ENCODE measurements around the gene SMYD5.
"Not testable (repeated sequence)": the region's sequence is repeated elsewhere in the genome, so short reads cannot be mapped to it uniquely, and the experiment has no call there.

The SMYD5 gene

DNA sequence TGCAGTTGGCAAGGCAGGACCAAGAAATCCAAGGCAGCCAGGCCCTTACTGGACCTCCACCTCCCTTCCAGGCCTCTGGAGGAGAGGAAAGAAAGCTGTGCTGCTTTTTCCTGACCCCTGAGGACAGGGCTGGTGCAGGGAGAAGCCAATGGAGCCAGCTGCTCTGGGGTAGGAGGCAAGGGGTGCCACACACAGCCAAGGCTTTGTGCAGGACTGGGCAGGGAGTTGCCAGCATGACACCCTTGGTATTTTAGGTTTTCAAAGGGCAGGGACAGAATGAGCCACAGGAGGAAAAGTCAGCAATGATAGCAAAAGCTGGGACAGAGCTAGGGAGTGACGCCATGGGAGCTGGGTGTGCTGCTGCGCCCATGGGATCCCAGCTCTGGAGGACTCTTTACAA, 43.0 kb downstream of the SMYD5 start:
- Histone ChIP-seq H3K27ac (ENCODE audit: low read depth, low read length) (no peak overlapping the region), H3K36me3 (ENCODE audit: insufficient read depth, low read length) (peaks cover 13% of the 10 kb centered on the region), H3K27me3 (ENCODE audit: control insufficient read depth in 1 of 2, insufficient read depth in 2 of 2, low read length in 2 of 2) (no peaks in the 10 kb centered on the region), H3K4me3 (ENCODE audit: low read depth in 1 of 2, low read length in 2 of 2) (no peak overlapping the region), H3K4me1 (ENCODE audit: insufficient read depth, low read length) (no peaks in the 10 kb centered on the region), H3K9me3 (ENCODE audit: low read length) (no peaks in the 10 kb centered on the region), H3K9ac (ENCODE audit: low read length) (no peak overlapping the region)

DNA sequence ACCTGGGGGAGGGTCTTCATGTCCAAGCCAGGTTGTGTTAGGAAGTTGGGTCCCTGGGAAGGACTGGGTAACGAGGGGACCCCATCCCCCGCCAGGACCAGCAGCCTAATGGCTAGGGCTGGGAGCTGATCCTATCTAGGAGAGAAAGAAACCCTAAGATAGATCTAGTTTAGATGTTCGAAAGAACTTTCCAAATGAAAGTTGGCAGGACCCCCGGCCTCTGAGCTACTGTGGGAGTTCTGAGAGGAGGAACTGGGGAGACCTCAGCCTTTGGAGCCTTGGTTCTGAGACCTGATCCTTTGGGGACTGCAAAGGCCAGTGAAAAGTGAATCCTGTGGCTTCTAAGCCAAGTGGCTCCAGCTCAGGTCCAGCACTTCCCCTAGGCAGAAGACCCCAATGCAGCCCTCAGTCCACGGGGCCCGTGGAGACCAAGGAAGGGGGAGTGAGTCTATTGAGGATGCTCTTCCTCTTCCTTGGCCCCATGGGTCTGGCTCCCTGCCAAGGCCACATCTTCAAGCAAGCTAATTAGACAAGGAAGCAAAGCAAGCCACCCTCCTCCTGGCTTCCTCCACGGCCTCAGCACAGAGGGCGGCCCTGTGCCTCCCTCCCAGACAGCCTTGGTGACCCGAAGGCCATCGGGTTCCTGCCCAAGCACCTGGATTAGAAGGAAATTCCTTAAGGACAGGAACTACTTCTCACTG, 43.5 kb downstream of the SMYD5 start:
- Histone ChIP-seq H3K9ac (ENCODE audit: low read length) (no peak overlapping the region), H3K4me1 (ENCODE audit: insufficient read depth, low read length) (no peaks in the 10 kb centered on the region), H3K4me3 (ENCODE audit: low read depth in 1 of 2, low read length in 2 of 2) (no peak overlapping the region), H3K9me3 (ENCODE audit: low read length) (no peaks in the 10 kb centered on the region), H3K27me3 (ENCODE audit: control insufficient read depth in 1 of 2, insufficient read depth in 2 of 2, low read length in 2 of 2) (no peaks in the 10 kb centered on the region), H3K36me3 (ENCODE audit: insufficient read depth, low read length) (peaks cover 9% of the 10 kb centered on the region), H3K27ac (ENCODE audit: low read depth, low read length) (no peak overlapping the region)

DNA sequence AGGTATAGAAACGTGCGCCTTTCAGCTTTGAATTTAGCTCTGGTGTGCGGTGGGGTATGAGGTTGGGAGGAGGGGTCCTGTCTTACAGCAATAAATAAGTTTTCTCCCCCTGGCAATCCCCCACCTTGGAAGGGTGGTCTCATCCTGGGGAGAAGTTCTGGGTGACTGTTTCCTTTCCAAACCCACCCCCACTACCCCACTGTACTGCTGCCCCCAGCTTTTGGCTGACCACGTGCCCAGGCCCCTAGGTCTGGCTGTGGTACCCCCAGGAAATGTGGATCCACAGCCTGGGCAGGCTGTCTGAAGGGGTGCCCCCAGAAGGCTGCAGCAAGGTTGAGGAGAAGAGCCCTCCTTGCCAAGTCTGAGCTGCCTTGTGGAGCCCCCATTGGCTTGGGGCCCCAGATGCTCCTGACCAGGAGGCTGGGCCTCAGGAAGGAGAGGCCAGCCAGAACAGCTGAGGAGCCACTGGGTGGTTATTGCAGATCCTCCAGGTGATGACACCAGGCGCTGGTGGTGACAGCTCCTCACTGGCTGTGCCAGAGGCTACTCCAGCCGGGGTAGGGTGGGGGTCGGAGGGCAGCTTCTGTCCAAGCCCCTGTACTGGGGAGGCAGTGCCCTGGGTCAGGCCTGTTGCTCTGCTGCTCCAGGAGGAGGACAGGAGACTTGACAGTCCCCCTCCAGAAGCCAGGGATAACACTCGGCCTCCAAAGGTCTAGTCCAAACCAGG, 44.3 kb downstream of the SMYD5 start:
- no peaks in the 10 kb centered on the region for H3K27me3 ChIP-seq (ENCODE audit: control insufficient read depth in 1 of 2, insufficient read depth in 2 of 2, low read length in 2 of 2)
- H3K36me3 ChIP-seq (ENCODE audit: insufficient read depth, low read length), result peaks cover 2% of the 10 kb centered on the region

DNA sequence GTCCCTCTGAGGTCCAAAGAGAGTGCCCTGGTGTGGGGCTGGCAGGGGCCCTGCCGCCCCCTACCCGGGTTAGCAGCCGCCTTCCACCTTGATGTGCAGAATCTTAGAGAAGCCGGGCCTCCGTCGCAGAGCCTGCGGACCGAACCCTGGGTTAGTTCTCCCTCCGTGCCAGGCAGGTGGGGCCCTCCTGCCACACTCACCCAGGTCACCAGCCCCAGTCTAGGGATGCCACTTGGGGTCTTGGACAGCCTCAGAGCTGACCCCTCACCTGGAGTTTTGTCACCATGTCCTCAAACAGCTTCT, 44.8 kb downstream of the SMYD5 start:
- Histone ChIP-seq H3K9me3 (ENCODE audit: low read length) (no peaks in the 10 kb centered on the region), H3K36me3 (ENCODE audit: insufficient read depth, low read length) (no peaks in the 10 kb centered on the region), H3K4me1 (ENCODE audit: insufficient read depth, low read length) (no peaks in the 10 kb centered on the region)

More for the DNA sequence above, 44.3 kb downstream of the SMYD5 start:
- H3K9me3 ChIP-seq (ENCODE audit: low read length), result no peaks in the 10 kb centered on the region
- no peak overlapping the region for H3K27ac ChIP-seq (ENCODE audit: low read depth, low read length)
- H3K4me3 ChIP-seq (ENCODE audit: low read depth in 1 of 2, low read length in 2 of 2), result no peak overlapping the region
- no peaks in the 10 kb centered on the region for H3K4me1 ChIP-seq (ENCODE audit: insufficient read depth, low read length)
- no peak overlapping the region for H3K9ac ChIP-seq (ENCODE audit: low read length)

DNA sequence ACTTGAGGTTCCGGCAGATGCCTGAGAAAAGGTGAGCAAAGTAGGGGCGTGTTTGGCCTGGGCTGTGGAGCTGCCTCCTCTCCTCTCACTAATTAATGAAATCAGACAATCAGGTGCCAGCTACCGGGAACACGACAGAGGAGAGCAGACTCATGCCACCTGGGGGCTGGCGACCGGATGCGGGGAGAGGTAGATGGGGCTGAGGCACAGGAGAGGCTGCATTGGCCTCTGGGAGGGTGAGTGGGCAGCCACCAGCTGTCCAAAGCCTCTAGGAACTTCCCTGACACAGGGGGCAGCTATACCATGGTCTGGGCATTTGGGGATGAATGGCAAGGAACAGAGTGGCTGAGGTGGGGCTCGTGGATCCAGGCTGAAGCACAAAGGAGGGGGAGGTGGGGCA, 45.2 kb downstream of the SMYD5 start:
- H3K9ac ChIP-seq (ENCODE audit: low read length), result no peak overlapping the region
- no peaks in the 10 kb centered on the region for H3K36me3 ChIP-seq (ENCODE audit: insufficient read depth, low read length)
- H3K4me3 ChIP-seq (ENCODE audit: low read depth in 1 of 2, low read length in 2 of 2), result no peak overlapping the region
- no peaks in the 10 kb centered on the region for H3K4me1 ChIP-seq (ENCODE audit: insufficient read depth, low read length)
- H3K27ac ChIP-seq (ENCODE audit: low read depth, low read length), result no peak overlapping the region
- H3K9me3 ChIP-seq (ENCODE audit: low read length), result no peaks in the 10 kb centered on the region
- H3K27me3 ChIP-seq (ENCODE audit: control insufficient read depth in 1 of 2, insufficient read depth in 2 of 2, low read length in 2 of 2), result no peaks in the 10 kb centered on the region

More for the DNA sequence above, 44.8 kb downstream of the SMYD5 start:
- Histone ChIP-seq H3K27me3 (ENCODE audit: control insufficient read depth in 1 of 2, insufficient read depth in 2 of 2, low read length in 2 of 2) (no peaks in the 10 kb centered on the region), H3K9ac (ENCODE audit: low read length) (no peak overlapping the region), H3K27ac (ENCODE audit: low read depth, low read length) (no peak overlapping the region), H3K4me3 (ENCODE audit: low read depth in 1 of 2, low read length in 2 of 2) (no peak overlapping the region)

DNA sequence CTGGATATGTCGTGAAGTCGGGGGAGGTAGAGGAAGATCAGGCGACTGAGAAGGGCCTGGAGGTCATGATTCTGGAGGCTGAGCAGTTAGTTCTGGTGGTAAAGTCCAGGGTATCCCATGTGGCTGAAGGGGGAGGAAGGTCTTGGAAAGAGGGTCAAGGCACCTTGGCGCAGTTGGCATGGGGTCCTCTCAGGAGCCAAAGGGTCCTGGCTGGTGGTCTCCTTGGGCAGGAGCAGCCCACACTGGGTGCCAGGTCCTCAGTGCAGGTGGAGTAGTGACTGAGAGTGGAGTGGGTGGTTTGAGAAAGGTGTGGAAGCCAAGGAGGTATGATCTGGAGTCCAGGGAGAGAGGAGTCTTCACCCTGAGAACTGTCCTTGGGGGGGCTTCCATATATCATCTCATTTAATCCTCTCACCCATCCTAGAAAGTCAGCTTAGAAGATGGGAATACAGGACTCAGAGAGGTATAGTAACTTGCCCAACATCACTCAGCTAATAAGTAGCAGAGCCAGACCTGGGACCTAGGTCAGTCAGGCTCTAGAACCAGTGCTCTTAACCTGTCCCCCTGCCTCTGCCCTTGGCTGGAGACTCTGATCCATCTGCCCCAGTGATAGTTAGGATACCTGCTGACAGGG, 45.8 kb downstream of the SMYD5 start:
- no peak overlapping the region for H3K4me3 ChIP-seq (ENCODE audit: low read depth in 1 of 2, low read length in 2 of 2)
- H3K27me3 ChIP-seq (ENCODE audit: control insufficient read depth in 1 of 2, insufficient read depth in 2 of 2, low read length in 2 of 2), result no peaks in the 10 kb centered on the region
- H3K9me3 ChIP-seq (ENCODE audit: low read length), result no peaks in the 10 kb centered on the region
- no peak overlapping the region for H3K27ac ChIP-seq (ENCODE audit: low read depth, low read length)
- H3K9ac ChIP-seq (ENCODE audit: low read length), result no peak overlapping the region
- no peaks in the 10 kb centered on the region for H3K36me3 ChIP-seq (ENCODE audit: insufficient read depth, low read length)
- H3K4me1 ChIP-seq (ENCODE audit: insufficient read depth, low read length), result no peaks in the 10 kb centered on the region

DNA sequence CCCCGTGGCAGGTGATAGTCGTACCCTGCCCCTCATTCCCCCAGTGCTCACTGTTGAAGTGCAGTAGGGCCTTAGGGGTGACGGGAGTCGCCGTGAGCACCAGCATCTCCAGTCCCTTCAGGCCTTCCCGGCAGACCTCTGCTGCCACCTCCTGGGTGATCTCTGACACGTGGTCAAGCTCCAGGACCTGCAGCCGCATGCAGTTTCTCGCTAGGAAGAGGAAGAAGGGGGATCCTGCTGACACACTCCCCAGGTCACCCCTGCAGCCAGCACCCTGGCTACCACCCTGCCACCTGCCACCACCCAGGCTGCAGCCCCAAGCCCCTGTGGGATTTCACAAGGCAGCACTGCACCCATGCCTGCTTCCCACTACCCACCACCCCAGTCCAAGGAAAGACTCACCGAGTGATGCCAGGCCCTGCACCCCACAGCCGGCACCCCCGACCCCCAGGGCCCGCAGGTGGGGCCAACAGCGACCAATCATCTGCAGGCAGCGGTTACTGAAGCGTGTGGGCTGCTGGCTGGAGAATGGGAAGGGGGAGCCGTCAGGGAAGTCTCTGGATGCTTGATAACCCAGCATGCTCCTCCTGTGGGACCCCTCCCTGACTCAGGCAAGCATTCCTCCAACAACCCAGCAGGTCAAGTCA, 46.4 kb downstream of the SMYD5 start:
- no peaks in the 10 kb centered on the region for H3K9me3 ChIP-seq (ENCODE audit: low read length)
- no peaks in the 10 kb centered on the region for H3K27me3 ChIP-seq (ENCODE audit: control insufficient read depth in 1 of 2, insufficient read depth in 2 of 2, low read length in 2 of 2)
- no peak overlapping the region for H3K27ac ChIP-seq (ENCODE audit: low read depth, low read length)
- H3K4me1 ChIP-seq (ENCODE audit: insufficient read depth, low read length), result no peaks in the 10 kb centered on the region
- H3K4me3 ChIP-seq (ENCODE audit: low read depth in 1 of 2, low read length in 2 of 2), result no peak overlapping the region
- H3K9ac ChIP-seq (ENCODE audit: low read length), result no peak overlapping the region
- H3K36me3 ChIP-seq (ENCODE audit: insufficient read depth, low read length), result no peaks in the 10 kb centered on the region

DNA sequence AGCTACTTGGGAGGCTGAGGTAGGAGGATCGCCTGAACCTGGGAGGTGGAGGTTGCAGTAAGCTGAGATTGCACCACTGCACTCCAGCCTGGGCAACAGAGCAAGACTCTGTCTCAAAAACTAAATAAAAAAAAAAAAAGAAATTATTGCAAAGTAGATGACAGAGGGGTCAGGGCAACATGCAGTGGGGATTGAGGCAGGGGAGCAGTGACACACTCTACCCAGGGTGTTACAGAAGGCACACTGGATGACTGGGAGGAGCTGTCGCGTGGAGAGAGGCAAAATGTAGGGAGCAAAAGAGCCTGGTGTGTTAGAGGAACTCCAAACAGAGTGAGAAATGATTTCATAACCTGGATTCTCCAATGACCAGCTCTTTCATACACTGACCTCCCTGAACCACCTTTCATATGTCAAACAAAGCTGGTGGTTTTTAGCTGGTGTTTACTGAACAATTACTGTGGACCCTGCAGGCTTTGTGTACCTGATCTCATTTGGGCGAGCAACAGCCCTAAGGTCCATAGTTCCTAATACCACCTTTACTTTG, 48.1 kb downstream of the SMYD5 start:
- H3K4me3 ChIP-seq (ENCODE audit: low read depth in 1 of 2, low read length in 2 of 2), result no peak overlapping the region
- no peak overlapping the region for H3K9ac ChIP-seq (ENCODE audit: low read length)
- H3K27me3 ChIP-seq (ENCODE audit: control insufficient read depth in 1 of 2, insufficient read depth in 2 of 2, low read length in 2 of 2), result peaks cover 0 to 5% of the 10 kb centered on the region in 2 donors
- H3K36me3 ChIP-seq (ENCODE audit: insufficient read depth, low read length), result no peaks in the 10 kb centered on the region
- no peaks in the 10 kb centered on the region for H3K4me1 ChIP-seq (ENCODE audit: insufficient read depth, low read length)
- H3K27ac ChIP-seq (ENCODE audit: low read depth, low read length), result no peak overlapping the region
- no peaks in the 10 kb centered on the region for H3K9me3 ChIP-seq (ENCODE audit: low read length)

DNA sequence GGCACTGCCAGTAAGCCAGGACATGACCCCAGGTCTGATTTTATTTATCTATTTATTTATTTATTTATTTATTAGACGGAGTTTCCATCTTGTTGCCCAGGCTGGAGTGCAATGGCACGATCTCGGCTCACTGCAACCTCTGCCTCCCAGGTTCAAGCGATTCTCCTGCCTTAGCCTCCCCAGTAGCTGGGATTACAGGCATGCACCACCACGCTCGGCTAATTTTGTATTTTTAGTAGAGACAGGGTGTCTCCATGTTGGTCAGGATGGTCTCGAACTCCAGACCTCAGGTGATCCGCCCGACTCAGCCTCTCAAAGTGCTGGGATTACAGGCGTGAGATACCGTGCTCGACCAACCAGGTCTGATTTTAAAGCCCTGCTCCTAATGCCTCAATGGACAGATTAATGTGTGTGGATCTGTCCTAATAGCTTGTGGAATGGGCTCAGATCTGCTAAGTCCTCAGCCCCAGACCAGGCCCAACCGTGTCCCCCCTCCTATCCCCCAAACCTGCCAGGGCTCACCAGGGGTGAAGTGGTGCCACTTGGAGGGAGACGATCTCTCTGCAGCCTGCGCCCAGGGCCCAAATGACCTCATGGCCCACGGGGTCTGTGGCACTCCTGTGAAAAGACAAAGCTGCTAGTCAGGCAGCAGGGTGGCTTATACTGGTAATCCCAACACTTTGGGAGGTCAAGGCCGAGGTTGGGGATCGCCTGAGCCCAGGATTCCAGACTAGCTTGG, 48.8 kb downstream of the SMYD5 start:
- H3K9ac ChIP-seq (ENCODE audit: low read length); H3K27ac ChIP-seq (ENCODE audit: low read depth, low read length); H3K4me3 ChIP-seq (ENCODE audit: low read depth in 1 of 2, low read length in 2 of 2); H3K27me3 ChIP-seq (ENCODE audit: control insufficient read depth in 1 of 2, insufficient read depth in 2 of 2, low read length in 2 of 2); H3K4me1 ChIP-seq (ENCODE audit: insufficient read depth, low read length); H3K36me3 ChIP-seq (ENCODE audit: insufficient read depth, low read length); H3K9me3 ChIP-seq (ENCODE audit: low read length): not testable (repeated sequence)

DNA sequence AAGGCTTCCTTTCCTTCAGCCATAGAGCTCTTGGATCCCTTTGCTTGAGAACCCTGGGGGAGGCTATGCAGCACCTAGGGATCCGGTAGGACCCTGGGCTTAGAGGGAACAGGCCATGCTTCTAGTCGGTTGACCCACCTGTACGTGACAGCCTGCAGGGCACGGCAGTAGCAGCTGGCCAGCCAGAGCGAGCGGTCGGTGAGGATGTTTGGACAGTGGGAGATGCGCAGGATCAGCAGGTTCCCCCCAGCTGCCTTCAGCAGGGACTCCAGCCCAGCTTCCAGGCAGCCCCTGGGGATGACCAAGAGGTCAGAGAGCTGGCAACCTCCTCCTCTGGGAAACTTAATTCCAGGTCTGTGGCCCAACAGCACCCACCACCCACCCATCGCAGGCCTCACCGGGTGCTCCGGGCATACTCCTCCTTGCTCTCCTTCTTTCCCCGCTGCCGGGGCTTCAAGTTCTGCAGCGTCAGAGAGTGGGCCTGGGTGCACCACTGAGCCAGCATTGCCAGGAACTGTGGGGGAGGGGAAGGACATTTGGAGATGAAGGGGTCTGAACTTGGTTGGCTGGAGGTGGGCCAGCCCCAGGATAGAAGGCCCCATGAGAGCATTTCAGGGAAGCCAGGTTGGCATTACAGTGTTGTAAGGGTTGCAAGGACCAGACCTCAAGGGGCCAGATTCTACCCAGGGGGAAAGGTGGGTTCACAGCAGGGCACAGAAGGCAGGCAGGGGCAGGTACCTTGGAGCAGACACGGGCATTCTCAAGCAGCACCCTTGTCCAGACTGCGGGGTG, 49.7 kb downstream of the SMYD5 start:
- Histone ChIP-seq H3K27me3 (ENCODE audit: control insufficient read depth in 1 of 2, insufficient read depth in 2 of 2, low read length in 2 of 2) (peaks cover 0 to 12% of the 10 kb centered on the region in 2 donors), H3K9ac (ENCODE audit: low read length) (no peak overlapping the region), H3K36me3 (ENCODE audit: insufficient read depth, low read length) (no peaks in the 10 kb centered on the region), H3K9me3 (ENCODE audit: low read length) (no peaks in the 10 kb centered on the region), H3K4me1 (ENCODE audit: insufficient read depth, low read length) (no peaks in the 10 kb centered on the region), H3K4me3 (ENCODE audit: low read depth in 1 of 2, low read length in 2 of 2) (no peak overlapping the region), H3K27ac (ENCODE audit: low read depth, low read length) (no peak overlapping the region)

All from muscle layer of colon (tissue), 2 donors.